Measurements from ENCODE around the gene RALGAPA2.
A peak's percentile ranks its signal among the peaks of the same experiment; 100 is the strongest.
"Not testable (repeated sequence)": the region's sequence is repeated elsewhere in the genome, so short reads cannot be mapped to it uniquely, and the experiment has no call there.

The RALGAPA2 gene

GRCh38 chr20:20567712-20568111 is 144.7 kb downstream of the RALGAPA2 start:
- DNase-seq: no peak

- DNase-seq: no peak
Observed at GRCh38 chr20:20566516-20566915, 145.9 kb downstream of the RALGAPA2 start.

- DNase-seq: no peak
Observed at GRCh38 chr20:20564279-20564678, 148.2 kb downstream of the RALGAPA2 start.

GRCh38 chr20:20562507-20562906 is 149.9 kb downstream of the RALGAPA2 start:
- DNase-seq: no peak

- no peak for DNase-seq
Observed at GRCh38 chr20:20561841-20562240, 150.6 kb downstream of the RALGAPA2 start.

- DNase-seq: no peak
Observed at GRCh38 chr20:20561172-20561571, 151.3 kb downstream of the RALGAPA2 start.

- DNase-seq: no peak
Observed at GRCh38 chr20:20557406-20557805, 155.0 kb downstream of the RALGAPA2 start.

- no peak for DNase-seq
Observed at GRCh38 chr20:20555838-20556237, 156.6 kb downstream of the RALGAPA2 start.

GRCh38 chr20:20554951-20555350 is 157.5 kb downstream of the RALGAPA2 start:
- no peak for DNase-seq

- no peak for DNase-seq
Observed at GRCh38 chr20:20553541-20553940, 158.9 kb downstream of the RALGAPA2 start.

- peak; percentile 87 for DNase-seq
Observed at GRCh38 chr20:20552076-20552475, 160.4 kb downstream of the RALGAPA2 start.

- peak; percentile 43 for DNase-seq
Observed at GRCh38 chr20:20551409-20551808, 161.0 kb downstream of the RALGAPA2 start.

- DNase-seq: peak; percentile 66
Observed at GRCh38 chr20:20549704-20550103, 162.7 kb downstream of the RALGAPA2 start.

- peak; percentile 61 for DNase-seq
Observed at GRCh38 chr20:20549267-20549612, 163.2 kb downstream of the RALGAPA2 start.

- peak; percentile 91 for DNase-seq
Observed at GRCh38 chr20:20548527-20549266, 163.7 kb downstream of the RALGAPA2 start.

- DNase-seq: no peak
Observed at GRCh38 chr20:20547876-20548266, 164.6 kb downstream of the RALGAPA2 start.

- peak; percentile 23 for DNase-seq
Observed at GRCh38 chr20:20547221-20547875, 165.1 kb downstream of the RALGAPA2 start.

- DNase-seq: peak; percentile 73
Observed at GRCh38 chr20:20546402-20546801, 166.0 kb downstream of the RALGAPA2 start.

GRCh38 chr20:20543348-20543747 is 169.1 kb downstream of the RALGAPA2 start:
- DNase-seq: not testable (repeated sequence)

- DNase-seq: no peak
Observed at GRCh38 chr20:20536240-20536933, 176.1 kb downstream of the RALGAPA2 start.

GRCh38 chr20:20535051-20535450 is 177.4 kb downstream of the RALGAPA2 start:
- no peak for DNase-seq

GRCh38 chr20:20531283-20531682 is 181.2 kb downstream of the RALGAPA2 start:
- DNase-seq: no peak

- no peak for DNase-seq
Observed at GRCh38 chr20:20530428-20531151, 181.9 kb downstream of the RALGAPA2 start.
